Spinal cord (tissue), 10 donors: ENCODE data around the gene SPO11. TPM values are rescaled to one million over a fixed set of nuclear protein-coding genes. Genes with fewer than 3 reads are reported as not detected.

Experiments used
- DNase-seq, 6 donors: peaks; one replicate each; pipeline versions ENCODE4 v3.0.0 to v3.0.0-alpha.2; 2013 to 2015; ENCODE audit warnings: low spot score in 6 of 6, low read depth in 4 of 6
- H3K27ac ChIP-seq: one replicate; pipeline ENCODE4 v1.5.1; 2013; ENCODE audit warnings: low read depth, low read length, control low read depth
- H3K27me3 ChIP-seq: one replicate; pipeline ENCODE4 v1.6.1; 2013; ENCODE audit warnings: low read length; ENCODE audit not compliant: control insufficient read depth, insufficient read depth
- H3K36me3 ChIP-seq: one replicate; pipeline ENCODE4 v1.6.1; 2013; ENCODE audit warnings: low read length; ENCODE audit not compliant: control insufficient read depth, insufficient read depth
- H3K4me1 ChIP-seq: one replicate; pipeline ENCODE4 v1.6.1; 2013; ENCODE audit warnings: low read length; ENCODE audit not compliant: control insufficient read depth, insufficient read depth
- H3K4me3 ChIP-seq: one replicate; pipeline ENCODE4 v1.5.1; 2013; ENCODE audit warnings: low read depth, low read length, control low read depth
- H3K9me3 ChIP-seq: one replicate; pipeline ENCODE4 v1.6.1; 2013; ENCODE audit warnings: low read length; ENCODE audit not compliant: control insufficient read depth, insufficient read depth
- WGBS: methylation state at CpG from one replicate; pipeline ENCODE4 v1.1.5; 2013; ENCODE audit warnings: missing lambda C conversion rate; ENCODE audit not compliant: insufficient coverage; 5-methylcytosine and 5-hydroxymethylcytosine counted together
- polyA plus RNA-seq, 2 donors: library from polyadenylated mRNA; unstranded; fragments of 120-200 nt; gene quantifications; one replicate each; pipeline ENCODE4 v1.2.1, GENCODE V29; 2013; ENCODE audit not compliant: insufficient read length in 2 of 2
- total RNA-seq, 2 donors: library from RNA; depleted of rRNA in 1 of 2; stranded (reverse); fragments of 120-200 nt in 1 of 2; fragments of >200 nt in 1 of 2; gene quantifications; one replicate each; pipeline versions ENCODE4 v1.2.3 to v1.2.4, GENCODE V29; 2013 to 2014
- donor health status: healthy.

Gene SPO11
- total and polyA plus RNA-seq, 4 donors = not detected

DNA sequence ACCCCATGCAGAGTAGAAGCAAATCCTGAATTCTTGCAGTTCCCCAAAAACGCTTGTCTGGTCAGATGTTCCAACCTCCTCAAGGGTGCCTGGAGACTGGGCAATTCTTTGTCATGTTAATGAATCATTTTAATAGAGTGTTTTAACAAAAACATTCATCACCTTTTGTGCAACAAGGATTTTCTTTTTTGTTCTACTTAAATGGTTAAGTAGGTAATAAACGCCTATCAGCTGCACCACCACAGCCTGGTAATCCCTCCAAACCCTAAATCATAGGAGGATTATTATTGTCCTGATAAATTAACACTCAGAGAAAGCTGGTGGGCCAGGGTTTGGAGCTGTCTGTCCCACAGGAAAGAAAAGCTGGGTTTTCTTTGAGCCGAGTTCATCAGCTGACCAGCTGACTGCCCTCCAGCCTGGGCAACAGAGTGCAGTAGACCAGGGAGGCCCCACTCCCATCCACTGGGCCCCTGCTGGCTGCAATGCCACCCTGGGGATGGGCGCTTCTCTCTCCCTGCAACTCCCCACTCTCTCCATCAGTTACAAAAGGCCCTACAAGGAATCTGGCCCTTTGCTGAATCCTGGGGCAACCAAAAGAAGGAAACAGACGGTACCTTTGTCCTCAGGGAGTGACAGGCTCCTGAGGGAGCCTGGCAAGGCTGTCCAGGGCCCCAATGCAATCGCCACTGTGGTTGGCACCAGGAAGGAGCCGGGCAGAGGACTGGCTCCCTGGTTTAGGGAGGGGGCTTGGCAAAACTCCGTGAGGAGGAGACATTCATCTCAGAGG lies 40.0 kb upstream of the SPO11 start:
- DNase-seq = peak in 3 of 6 donors; percentile 67 to 91 (median 82)
- H3K4me1 ChIP-seq = peaks cover 67% of the 10 kb centered on the region
- no peaks in the 10 kb centered on the region for H3K9me3 ChIP-seq
- peak overlapping the region; percentile 78 for H3K27ac ChIP-seq
- WGBS = 20% methylated on average over 6 of the region's 8 CpGs
- H3K4me3 ChIP-seq = no peak overlapping the region
- H3K27me3 ChIP-seq = peaks cover 2% of the 10 kb centered on the region
- no peaks in the 10 kb centered on the region for H3K36me3 ChIP-seq

DNA sequence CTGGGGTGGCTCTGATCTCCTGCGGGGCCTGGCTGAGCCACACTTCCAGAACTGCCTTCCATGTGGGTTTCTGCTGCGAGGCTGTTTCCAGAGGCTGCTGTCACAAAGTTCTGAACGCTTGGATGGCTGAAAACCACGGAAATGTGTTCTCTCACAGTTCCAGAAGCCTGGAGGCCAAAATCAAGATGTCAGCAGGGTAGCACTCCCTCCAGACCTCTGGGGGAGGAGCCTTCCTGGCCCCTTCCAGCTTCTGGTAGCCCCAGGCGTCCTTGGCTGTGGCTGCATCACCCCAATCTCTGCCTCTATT lies 39.5 kb upstream of the SPO11 start:
- 36% methylated on average over 5 of the region's 5 CpGs for WGBS
- H3K4me1 ChIP-seq = peaks cover 64% of the 10 kb centered on the region
- no peak overlapping the region for H3K4me3 ChIP-seq
- H3K27me3 ChIP-seq = no peaks in the 10 kb centered on the region
- no peaks in the 10 kb centered on the region for H3K9me3 ChIP-seq
- no peaks in the 10 kb centered on the region for H3K36me3 ChIP-seq
- no peak for DNase-seq
- H3K27ac ChIP-seq = peak overlapping the region; percentile 78

DNA sequence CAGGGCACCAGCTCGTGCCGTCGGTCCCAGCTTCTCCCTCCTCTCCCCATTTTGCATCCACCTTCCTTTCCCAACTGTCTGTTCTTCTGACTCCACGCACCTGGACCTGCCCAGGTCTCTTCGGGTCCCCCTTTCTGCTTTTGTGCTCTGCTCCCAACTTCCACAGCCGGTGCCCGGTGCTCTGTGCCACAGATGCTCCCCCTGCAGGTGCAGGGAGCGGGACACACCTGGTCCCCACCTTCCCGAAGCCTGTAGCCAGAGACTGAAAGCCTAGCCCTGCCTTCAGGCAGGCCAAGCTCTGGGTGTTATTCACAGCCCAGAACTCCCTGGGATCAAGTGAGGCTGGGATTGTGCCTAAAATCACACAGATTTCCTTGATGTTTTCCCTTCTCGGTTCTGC lies 38.6 kb upstream of the SPO11 start:
- Histone ChIP-seq H3K4me3 (no peak overlapping the region), H3K27me3 (no peaks in the 10 kb centered on the region), H3K27ac (no peak overlapping the region), H3K36me3 (no peaks in the 10 kb centered on the region), H3K4me1 (peaks cover 59% of the 10 kb centered on the region), H3K9me3 (no peaks in the 10 kb centered on the region)
- 88% methylated on average over 9 of the region's 10 CpGs for WGBS
- DNase-seq = no peak

DNA sequence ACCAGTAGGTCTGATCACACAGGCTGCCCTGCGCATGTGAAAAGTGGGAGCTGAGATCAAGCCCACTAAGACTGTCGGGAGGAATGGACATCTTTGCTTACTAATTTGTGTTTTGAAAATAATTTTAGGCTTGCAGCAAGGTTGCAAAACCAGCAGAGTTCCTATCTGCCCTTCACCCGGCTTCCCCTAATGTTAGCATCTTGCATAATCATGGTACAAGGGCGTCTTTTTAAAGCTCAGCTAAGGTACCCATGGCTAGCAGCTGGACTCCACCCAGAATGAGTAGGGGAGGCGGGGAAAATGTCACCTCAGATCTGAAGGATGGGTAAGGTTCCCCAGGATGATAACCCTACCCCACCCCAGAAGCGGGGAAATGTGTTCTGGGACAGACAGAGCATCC lies 37.9 kb upstream of the SPO11 start:
- Histone ChIP-seq H3K9me3 (no peaks in the 10 kb centered on the region), H3K4me3 (no peak overlapping the region), H3K27ac (no peak overlapping the region), H3K36me3 (no peaks in the 10 kb centered on the region), H3K27me3 (no peaks in the 10 kb centered on the region), H3K4me1 (peaks cover 56% of the 10 kb centered on the region)
- no peak for DNase-seq
- 100% methylated on average over 3 of the region's 6 CpGs for WGBS

DNA sequence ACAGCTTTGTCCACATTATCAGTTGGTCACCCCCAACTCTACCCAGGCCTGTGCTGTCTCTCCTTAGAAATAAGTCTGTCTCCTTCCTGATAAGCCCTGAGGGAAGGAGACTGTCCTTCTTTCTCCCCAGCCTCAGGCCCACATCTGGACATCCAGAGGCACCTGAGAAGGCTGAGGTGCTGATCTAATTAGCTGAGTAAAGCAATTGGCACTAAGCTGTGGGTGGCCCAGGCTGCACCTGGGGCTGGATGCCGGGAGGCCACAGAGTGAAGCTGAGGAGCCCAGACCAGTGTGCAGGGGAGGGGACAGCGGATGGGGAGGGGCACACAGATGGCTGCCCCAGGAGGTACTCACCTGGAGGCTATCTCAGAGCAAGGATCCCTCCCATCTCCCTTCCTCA lies 37.0 kb upstream of the SPO11 start:
- whole genome bisulfite sequencing = no CpG with 5 or more reads among the region's 2 CpGs
- H3K9me3 ChIP-seq = no peaks in the 10 kb centered on the region

DNA sequence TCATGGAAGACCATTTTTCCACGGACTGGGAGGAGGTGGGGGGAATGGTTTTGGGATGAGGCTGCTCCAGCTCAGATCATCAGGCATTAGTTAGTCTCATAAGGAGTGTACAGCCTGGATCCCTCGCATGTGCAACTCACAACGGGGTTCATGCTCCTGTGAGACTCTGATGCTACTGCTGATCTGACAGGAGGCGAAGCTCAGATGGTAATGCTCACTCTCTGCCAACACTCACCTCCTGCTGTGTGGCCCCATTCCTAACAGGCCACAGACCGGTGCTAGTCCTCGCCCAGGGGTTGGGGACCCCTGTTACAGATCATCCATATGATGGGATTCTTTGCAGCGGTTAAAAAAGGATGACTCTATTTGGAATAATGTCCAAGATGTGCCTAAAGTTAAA lies 35.6 kb upstream of the SPO11 start:
- Histone ChIP-seq H3K9me3 (no peaks in the 10 kb centered on the region), H3K36me3 (no peaks in the 10 kb centered on the region)
- DNase-seq = no peak

More for the DNA sequence above, 37.0 kb upstream of the SPO11 start:
- no peak for DNase-seq
- Histone ChIP-seq H3K36me3 (no peaks in the 10 kb centered on the region), H3K27ac (no peak overlapping the region), H3K4me3 (no peak overlapping the region), H3K4me1 (peaks cover 47% of the 10 kb centered on the region), H3K27me3 (no peaks in the 10 kb centered on the region)

DNA sequence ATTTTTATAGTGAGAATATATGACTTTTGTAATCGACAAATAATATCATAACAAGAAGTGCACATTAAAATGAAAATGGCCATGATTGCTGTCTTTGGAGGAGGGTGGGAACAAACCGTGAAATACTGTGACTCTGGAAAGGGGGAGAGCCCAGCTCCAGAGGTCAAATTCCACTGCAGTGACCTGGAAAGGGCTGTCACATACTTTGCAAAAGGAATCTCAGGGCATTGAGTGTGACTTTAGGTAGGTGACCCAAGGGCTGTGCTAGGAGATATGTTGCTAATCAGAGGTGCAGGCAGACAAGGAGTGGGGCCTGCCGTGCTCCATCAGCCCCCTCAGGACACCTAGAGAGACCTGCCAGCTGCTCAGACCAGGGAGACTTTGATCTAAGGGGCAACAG lies 35.1 kb upstream of the SPO11 start:
- Histone ChIP-seq H3K9me3 (no peaks in the 10 kb centered on the region), H3K4me1 (peaks cover 28% of the 10 kb centered on the region), H3K4me3 (no peak overlapping the region), H3K27me3 (no peaks in the 10 kb centered on the region), H3K27ac (no peak overlapping the region), H3K36me3 (no peaks in the 10 kb centered on the region)
- DNase-seq = no peak
- 63% methylated on average over 2 of the region's 3 CpGs for WGBS

More for the DNA sequence above, 35.6 kb upstream of the SPO11 start:
- Histone ChIP-seq H3K4me1 (peaks cover 33% of the 10 kb centered on the region), H3K27ac (no peak overlapping the region), H3K27me3 (no peaks in the 10 kb centered on the region), H3K4me3 (no peak overlapping the region)
- 74% methylated on average over 3 of the region's 7 CpGs for WGBS

DNA sequence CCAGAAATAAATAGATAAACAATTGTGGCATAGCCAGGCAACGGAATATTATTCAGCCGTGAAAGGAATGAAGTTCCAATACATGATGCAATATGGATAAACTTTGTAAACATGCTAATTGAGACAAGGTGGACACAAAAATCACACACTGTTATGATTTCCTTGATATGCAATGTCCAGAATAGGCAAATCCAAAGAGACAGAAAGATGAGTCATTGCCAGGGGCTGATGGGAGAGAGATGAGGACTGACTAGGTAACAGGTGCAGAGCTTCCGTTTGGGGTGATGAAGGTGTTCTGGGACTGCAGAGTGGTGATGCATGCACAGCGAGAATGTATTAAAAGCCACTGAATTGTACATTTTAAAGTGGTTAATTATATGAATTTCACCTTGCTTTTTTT lies 31.1 kb upstream of the SPO11 start:
- no peaks in the 10 kb centered on the region for H3K36me3 ChIP-seq
- no peaks in the 10 kb centered on the region for H3K4me1 ChIP-seq
- H3K27me3 ChIP-seq = no peaks in the 10 kb centered on the region
- no peak for DNase-seq
- H3K9me3 ChIP-seq = no peaks in the 10 kb centered on the region
- 71% methylated on average over 1 of the region's 4 CpGs for WGBS
- H3K4me3 ChIP-seq = no peak overlapping the region
- H3K27ac ChIP-seq = no peak overlapping the region

DNA sequence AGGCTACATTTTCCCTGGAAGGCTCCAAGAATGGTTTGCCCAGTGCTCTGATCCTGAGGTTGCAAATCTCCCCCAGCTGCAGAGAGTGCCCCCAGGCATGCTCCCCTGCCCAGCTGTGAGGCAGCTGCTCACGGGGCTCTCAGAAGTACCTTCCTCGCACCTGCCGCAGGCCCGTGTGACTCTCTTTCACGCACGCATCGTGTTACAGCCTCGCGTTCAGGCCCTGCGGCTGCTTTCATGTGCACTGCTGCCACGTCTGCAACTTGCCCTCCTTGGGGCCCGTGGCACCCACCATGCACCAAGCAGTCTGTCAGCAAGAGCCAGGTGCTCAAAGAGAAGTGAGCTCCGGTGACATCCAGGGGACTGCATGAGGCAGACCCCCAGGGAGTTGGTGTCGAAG lies 28.6 kb upstream of the SPO11 start:
- 80% methylated on average over 14 of the region's 14 CpGs for WGBS

DNA sequence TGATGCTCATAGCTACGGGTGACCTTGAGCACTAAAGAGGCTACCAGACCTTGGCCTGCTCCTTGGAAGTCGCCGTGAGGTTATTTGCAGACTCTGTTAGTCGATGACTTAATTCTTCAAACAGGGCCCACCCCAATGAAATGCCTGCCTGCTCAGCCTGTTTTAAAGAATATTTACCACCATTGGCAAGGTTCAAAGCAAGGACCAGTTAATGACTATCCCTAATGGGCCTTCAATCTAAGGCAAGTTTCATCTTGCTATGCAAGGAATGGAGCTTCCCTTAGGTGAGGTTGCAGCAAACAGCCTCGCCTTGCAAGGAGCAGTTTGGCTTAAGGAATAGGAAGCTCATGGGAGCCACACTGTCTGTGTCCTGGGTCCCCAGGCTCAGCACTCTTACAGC lies 22.9 kb upstream of the SPO11 start:
- Histone ChIP-seq H3K4me1 (peaks cover 13% of the 10 kb centered on the region), H3K27ac (no peak overlapping the region), H3K36me3 (no peaks in the 10 kb centered on the region), H3K4me3 (no peak overlapping the region), H3K9me3 (no peaks in the 10 kb centered on the region), H3K27me3 (peaks cover 2% of the 10 kb centered on the region)
- WGBS = 87% methylated on average over 5 of the region's 5 CpGs
- no peak for DNase-seq

More for the DNA sequence above, 28.6 kb upstream of the SPO11 start:
- H3K27me3 ChIP-seq = no peaks in the 10 kb centered on the region
- H3K36me3 ChIP-seq = no peaks in the 10 kb centered on the region
- DNase-seq = no peak
- H3K4me1 ChIP-seq = no peaks in the 10 kb centered on the region
- no peak overlapping the region for H3K27ac ChIP-seq
- no peak overlapping the region for H3K4me3 ChIP-seq
- H3K9me3 ChIP-seq = no peaks in the 10 kb centered on the region
